Neural cell (in vitro differentiated cells): ENCODE data around the gene FOSL2. TPM values are rescaled to one million over a fixed set of nuclear protein-coding genes. Genes with fewer than 3 reads are reported as not detected.

ENCODE experiments used
- H2AFZ ChIP-seq: fragments of 200-600, 300-800 bp; sonication (generic), shearing (Covaris generic); 2 replicates; pipeline ENCODE4 v1.6.0; 2014; ENCODE audit warnings: low read depth, mild to moderate bottlenecking, antibody characterized with exemption, low read length, moderate library complexity
- H3F3A ChIP-seq: fragments of 200-600 bp; shearing (Covaris generic); 2 replicates; pipeline ENCODE4 v1.6.1; 2016; ENCODE audit warnings: mild to moderate bottlenecking, moderate library complexity, mixed read lengths, antibody characterized with exemption, low read length; ENCODE audit not compliant: insufficient read depth, poor library complexity, severe bottlenecking
- H3K27ac ChIP-seq: fragments of 200-600, 300-800 bp; sonication (generic), shearing (Covaris generic); 2 replicates; pipeline ENCODE4 v1.5.1; 2014; ENCODE audit warnings: mild to moderate bottlenecking, low read length, moderate library complexity
- H3K27me3 ChIP-seq: fragments of 300-800, 200-600 bp; sonication (generic), shearing (Covaris generic); 2 replicates; pipeline ENCODE4 v1.6.0; 2014; ENCODE audit warnings: mild to moderate bottlenecking, low read depth, low read length, moderate library complexity; ENCODE audit not compliant: insufficient read depth
- H3K36me3 ChIP-seq: fragments of 300-800, 200-600 bp; sonication (generic), shearing (Covaris generic); 2 replicates; pipeline ENCODE4 v1.5.1; 2014; ENCODE audit warnings: mild to moderate bottlenecking, antibody characterized with exemption, low read length, moderate library complexity; ENCODE audit not compliant: insufficient read depth
- H3K4me2 ChIP-seq: fragments of 300-800, 200-600 bp; sonication (generic), shearing (Covaris generic); 2 replicates; pipeline ENCODE4 v1.6.0; 2014; ENCODE audit warnings: mild to moderate bottlenecking, low read length
- H3K4me3 ChIP-seq: fragments of 300-800, 200-600 bp; sonication (generic), shearing (Covaris generic); 2 replicates; pipeline ENCODE4 v1.5.1; 2014; ENCODE audit warnings: mild to moderate bottlenecking, low read length, moderate library complexity
- H3K79me2 ChIP-seq: fragments of 200-600 bp; shearing (Covaris generic); replicated peaks from 2 replicates; pipeline ENCODE4 v1.6.0; 2014; ENCODE audit warnings: mild to moderate bottlenecking, low read length, moderate library complexity; ENCODE audit not compliant: insufficient read depth
- H3K9ac ChIP-seq: fragments of 300-800, 200-600 bp; sonication (generic), shearing (Covaris generic); 2 replicates; pipeline ENCODE4 v1.6.1; 2016; ENCODE audit warnings: mild to moderate bottlenecking, low read length, mixed read lengths
- H3K9me2 ChIP-seq: fragments of 200-600 bp; shearing (Covaris generic); 2 replicates; pipeline ENCODE4 v1.6.1; 2016; ENCODE audit warnings: mild to moderate bottlenecking, low read length, mixed read lengths; ENCODE audit not compliant: insufficient read depth
- H3K9me3 ChIP-seq: fragments of 200-600, 300-800 bp; sonication (generic), shearing (Covaris generic); 2 replicates; pipeline ENCODE4 v1.6.1; 2016; ENCODE audit warnings: mild to moderate bottlenecking, mixed run types, low read length, moderate library complexity, mixed read lengths
- H4K20me1 ChIP-seq: fragments of 200-600 bp; shearing (Covaris generic); 2 replicates; pipeline ENCODE4 v1.6.1; 2016; ENCODE audit warnings: mild to moderate bottlenecking, mixed run types; ENCODE audit not compliant: insufficient read depth
- EP300 ChIP-seq: fragments of 450-650 bp; conservative IDR thresholded peaks from 2 replicates; pipeline ENCODE4 v1.6.1; 2014; ENCODE audit warnings: antibody characterized with exemption, mild to moderate bottlenecking, moderate library complexity; ENCODE audit not compliant: poor library complexity, severe bottlenecking
- EZH2 ChIP-seq: fragments of 200-600, 300-800 bp; shearing (Covaris generic), sonication (generic); IDR thresholded peaks from 2 replicates; pipeline ENCODE4 v1.6.1; 2014; ENCODE audit warnings: antibody characterized with exemption, low read length, borderline replicate concordance, mild to moderate bottlenecking; ENCODE audit not compliant: insufficient read depth, poor library complexity, severe bottlenecking
- MXI1 ChIP-seq: fragments of 450-650 bp; conservative IDR thresholded peaks from 2 replicates; pipeline ENCODE4 v1.6.1; 2014; ENCODE audit warnings: antibody characterized with exemption, mild to moderate bottlenecking; ENCODE audit not compliant: poor library complexity, severe bottlenecking
- POLR2AphosphoS5 ChIP-seq: IDR thresholded peaks from 2 replicates; pipeline ENCODE4 v1.6.1; 2012
- RAD21 ChIP-seq: fragments of 450-650 bp; conservative IDR thresholded peaks from 2 replicates; pipeline ENCODE4 v1.6.1; 2014; ENCODE audit warnings: antibody characterized with exemption, mild to moderate bottlenecking, moderate library complexity
- REST ChIP-seq: IDR thresholded peaks from 2 replicates; pipeline ENCODE4 v1.6.1; 2012; ENCODE audit warnings: borderline replicate concordance
- SMC3 ChIP-seq: fragments of 450-650 bp; conservative IDR thresholded peaks from 2 replicates; pipeline ENCODE4 v1.6.1; 2014; ENCODE audit warnings: antibody characterized with exemption, mild to moderate bottlenecking, moderate library complexity; ENCODE audit not compliant: poor library complexity
- TAF1 ChIP-seq: IDR thresholded peaks from 2 replicates; pipeline ENCODE4 v1.6.1; 2012; ENCODE audit warnings: low read depth
- polyA plus RNA-seq: library from polyadenylated mRNA; depleted of rRNA; stranded (reverse); fragments of >200 nt; gene quantifications from 2 replicates; pipeline ENCODE4 v1.2.3, GENCODE V29; 2014
- TF ChIP-seq, protein P1 (sequence below): fragments of 450-650 bp; IDR thresholded peaks from 2 replicates; pipeline ENCODE4 v1.5.1; 2014; ENCODE audit warnings: antibody characterized with exemption, mild to moderate bottlenecking, moderate library complexity; ENCODE audit not compliant: poor library complexity, severe bottlenecking

The FOSL2 gene
- polyA plus RNA-seq, 1 donor from 2014 or later: 2.8 TPM

GRCh38 chr2:28462122-28462521, 69.5 kb downstream of the FOSL2 start (continued):
- TF ChIP-seq EZH2: no peak

- no peaks in the 10 kb centered on the region for H3K27me3 ChIP-seq
- TF ChIP-seq REST (no peak), POLR2AphosphoS5 (no peak), SMC3 (no peak), EP300 (no peak), EZH2 (no peak), RAD21 (no peak), TAF1 (no peak), MXI1 (no peak)
- TF ChIP-seq, protein P1, sequence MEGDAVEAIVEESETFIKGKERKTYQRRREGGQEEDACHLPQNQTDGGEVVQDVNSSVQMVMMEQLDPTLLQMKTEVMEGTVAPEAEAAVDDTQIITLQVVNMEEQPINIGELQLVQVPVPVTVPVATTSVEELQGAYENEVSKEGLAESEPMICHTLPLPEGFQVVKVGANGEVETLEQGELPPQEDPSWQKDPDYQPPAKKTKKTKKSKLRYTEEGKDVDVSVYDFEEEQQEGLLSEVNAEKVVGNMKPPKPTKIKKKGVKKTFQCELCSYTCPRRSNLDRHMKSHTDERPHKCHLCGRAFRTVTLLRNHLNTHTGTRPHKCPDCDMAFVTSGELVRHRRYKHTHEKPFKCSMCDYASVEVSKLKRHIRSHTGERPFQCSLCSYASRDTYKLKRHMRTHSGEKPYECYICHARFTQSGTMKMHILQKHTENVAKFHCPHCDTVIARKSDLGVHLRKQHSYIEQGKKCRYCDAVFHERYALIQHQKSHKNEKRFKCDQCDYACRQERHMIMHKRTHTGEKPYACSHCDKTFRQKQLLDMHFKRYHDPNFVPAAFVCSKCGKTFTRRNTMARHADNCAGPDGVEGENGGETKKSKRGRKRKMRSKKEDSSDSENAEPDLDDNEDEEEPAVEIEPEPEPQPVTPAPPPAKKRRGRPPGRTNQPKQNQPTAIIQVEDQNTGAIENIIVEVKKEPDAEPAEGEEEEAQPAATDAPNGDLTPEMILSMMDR: no peak
- no peaks in the 10 kb centered on the region for H4K20me1 ChIP-seq
- no peaks in the 10 kb centered on the region for H3K79me2 ChIP-seq
- no peak overlapping the region for H2AFZ ChIP-seq
- H3K36me3 ChIP-seq: no peaks in the 10 kb centered on the region
- H3K27ac ChIP-seq: no peak overlapping the region
- no peaks in the 10 kb centered on the region for H3F3A ChIP-seq
- no peak overlapping the region for H3K4me2 ChIP-seq
- no peaks in the 10 kb centered on the region for H3K9me3 ChIP-seq
- H3K9ac ChIP-seq: no peak overlapping the region
- H3K4me3 ChIP-seq: no peak overlapping the region
- no peaks in the 10 kb centered on the region for H3K9me2 ChIP-seq
These were observed 70.7 kb downstream of the FOSL2 start for GRCh38 chr2:28463211-28463816.

DNA sequence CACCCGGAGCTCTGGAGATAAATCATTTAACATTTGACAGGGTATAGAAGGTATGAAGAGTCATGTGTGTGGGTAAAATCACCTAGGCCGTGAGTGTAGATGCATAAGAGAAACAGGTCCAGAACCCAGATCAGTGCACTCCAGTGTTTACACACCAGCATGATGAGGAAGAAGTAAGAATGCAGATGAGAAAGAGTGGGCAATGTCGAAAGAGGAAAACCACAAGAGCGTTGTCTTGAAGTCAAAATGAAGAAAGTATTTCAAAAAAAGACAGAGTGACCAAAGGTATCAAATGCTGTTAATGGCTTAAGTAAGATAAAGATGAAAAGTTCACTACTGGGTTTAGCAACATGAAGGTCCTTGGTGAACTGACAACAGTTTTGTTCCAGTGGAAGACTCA, 71.2 kb downstream of the FOSL2 start:
- TF ChIP-seq RAD21 (no peak), REST (no peak), MXI1 (no peak), EP300 (no peak), EZH2 (no peak), TAF1 (no peak), SMC3 (no peak), POLR2AphosphoS5 (no peak)
- TF ChIP-seq, protein P1: no peak
- H3K27me3 ChIP-seq: no peaks in the 10 kb centered on the region
- no peaks in the 10 kb centered on the region for H3K9me2 ChIP-seq
- H3K27ac ChIP-seq: no peak overlapping the region
- no peaks in the 10 kb centered on the region for H3K9me3 ChIP-seq
- no peak overlapping the region for H3K4me2 ChIP-seq
- H3K9ac ChIP-seq: no peak overlapping the region
- no peaks in the 10 kb centered on the region for H3K36me3 ChIP-seq
- H3K79me2 ChIP-seq: no peaks in the 10 kb centered on the region
- no peak overlapping the region for H2AFZ ChIP-seq
- H3F3A ChIP-seq: no peaks in the 10 kb centered on the region
- no peak overlapping the region for H3K4me3 ChIP-seq
- H4K20me1 ChIP-seq: no peaks in the 10 kb centered on the region
